ENCODE results near the gene LAMA2. TPM values are rescaled to one million over a fixed set of nuclear protein-coding genes. Genes with fewer than 3 reads are reported as not detected.

Gene LAMA2
- total and polyA plus RNA-seq, 2 of the 13 experiments (the other 11 are each of a cell fraction or from before 2014, with no cell fraction given) = 0.11 to 0.28 TPM

DNA sequence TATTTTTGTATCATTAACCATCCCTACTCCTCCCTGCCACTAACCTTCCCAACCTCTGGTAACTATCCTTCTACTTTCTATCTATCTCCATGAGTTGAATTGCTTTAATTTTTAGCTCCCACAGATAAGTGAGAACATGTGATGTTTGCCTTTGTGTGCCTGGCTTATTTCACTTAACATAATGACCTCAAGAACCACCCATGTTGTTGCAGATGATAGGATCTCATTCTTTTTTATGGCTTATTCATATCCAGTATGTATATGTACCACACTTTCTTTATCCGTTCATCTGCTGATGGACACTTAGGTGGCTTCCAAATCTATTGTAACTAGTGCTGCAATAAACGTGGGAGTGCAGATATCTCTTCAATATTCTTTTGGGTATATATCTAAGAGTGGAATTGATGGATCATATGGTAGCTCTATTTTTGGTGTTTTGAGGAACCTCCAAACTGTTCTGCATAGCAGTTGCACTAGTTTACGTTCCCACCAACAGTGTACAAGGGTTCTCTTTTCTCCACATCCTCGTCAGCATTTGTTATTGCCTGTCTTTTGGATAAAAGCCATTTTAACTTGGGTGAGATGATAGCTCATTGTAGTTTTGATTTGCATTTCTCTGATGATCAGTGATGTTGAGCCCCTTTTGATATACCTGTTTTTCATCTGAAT, 625.7 kb downstream of the LAMA2 start:
- no peak overlapping the region for H3K4me3 ChIP-seq (replicated peaks in 1 of 3; ENCODE audit: insufficient read depth in 1 of 3, low read depth in 2 of 3, low read length in 3 of 3)
- in situ Hi-C loops (cut with HindIII; ENCODE audit: extremely low pct_ligation_motif_present, low pct_unique_long_range_greater_than_20kb) (no loop called here), intact Hi-C loops (cut with micrococcal nuclease; ENCODE audit: unreplicated experiment) (no loop called here)
- H3K27me3 ChIP-seq (ENCODE audit: control insufficient read depth in 1 of 2, insufficient read depth in 2 of 2, low read length in 2 of 2) = no peaks in the 10 kb centered on the region
- no peak overlapping the region for H3K27ac ChIP-seq (ENCODE audit: extremely low read length, insufficient read depth, low read length)
- H3K4me1 ChIP-seq (ENCODE audit: insufficient read depth, low read length) = no peaks in the 10 kb centered on the region
- no peaks in the 10 kb centered on the region for H3K36me3 ChIP-seq (replicated peaks in 1 of 2; ENCODE audit: control insufficient read depth in 1 of 2, insufficient read depth in 2 of 2, low read length in 2 of 2)
- POLR2A ChIA-PET = no interaction called here
- H3K9me3 ChIP-seq (ENCODE audit: low read length) = no peaks in the 10 kb centered on the region
- DNase-seq (ENCODE audit: low spot score) (no peak), ATAC-seq (no peak), FAIRE-seq (no peak)
- H2AFZ ChIP-seq (ENCODE audit: low read length) = no peak overlapping the region
- H3K9ac ChIP-seq (ENCODE audit: insufficient read depth, low read depth, low read length) = no peak overlapping the region
- no peaks in the 10 kb centered on the region for H4K20me1 ChIP-seq (ENCODE audit: insufficient read depth, low read length)
- TF ChIP-seq ZNF652 (CRISPR knock-in tag; IDR thresholded peaks at IDR 0.05; ENCODE audit: borderline replicate concordance, low read depth) = no peak
- CTCF ChIA-PET (ENCODE audit: low intra/inter-chr PET ratio, low total read pairs) = no interaction called here
- H3K4me2 ChIP-seq (ENCODE audit: low read depth, low read length) = no peak overlapping the region
- BruUV-seq (replicated peaks) = no TSS peak
- WGBS (ENCODE audit: low lambda C conversion rate) = 66% methylated on average over 4 of the region's 4 CpGs
- no peaks in the 10 kb centered on the region for H3K79me2 ChIP-seq (ENCODE audit: insufficient read depth, low read length)

DNA sequence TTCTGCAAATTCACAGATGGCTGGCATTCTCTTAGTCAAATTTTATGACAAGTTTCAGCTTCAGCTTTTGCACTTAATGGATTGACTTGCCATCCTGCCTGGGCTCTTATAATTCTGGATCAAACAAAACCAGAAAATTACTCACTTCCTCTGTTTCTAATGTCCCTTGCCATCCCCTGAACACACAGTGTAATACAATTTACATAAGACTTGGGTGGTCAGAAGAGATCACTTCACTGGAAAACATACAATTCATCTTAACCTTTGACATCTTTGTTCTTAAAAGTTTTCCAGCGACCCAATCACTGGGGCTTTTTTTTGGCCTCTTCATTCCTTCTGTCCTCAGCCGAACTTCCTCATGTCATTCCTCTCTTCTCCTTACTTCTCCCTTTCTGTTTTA, 628.0 kb downstream of the LAMA2 start:
- Histone ChIP-seq H3K79me2 (ENCODE audit: insufficient read depth, low read length) (no peaks in the 10 kb centered on the region), H3K9me3 (ENCODE audit: low read length) (no peaks in the 10 kb centered on the region), H3K27me3 (ENCODE audit: control insufficient read depth in 1 of 2, insufficient read depth in 2 of 2, low read length in 2 of 2) (no peaks in the 10 kb centered on the region), H3K9ac (ENCODE audit: insufficient read depth, low read depth, low read length) (no peak overlapping the region), H2AFZ (ENCODE audit: low read length) (no peak overlapping the region), H3K27ac (ENCODE audit: extremely low read length, insufficient read depth, low read length) (no peak overlapping the region), H4K20me1 (ENCODE audit: insufficient read depth, low read length) (no peaks in the 10 kb centered on the region), H3K36me3 (replicated peaks in 1 of 2; ENCODE audit: control insufficient read depth in 1 of 2, insufficient read depth in 2 of 2, low read length in 2 of 2) (no peaks in the 10 kb centered on the region), H3K4me3 (replicated peaks in 1 of 3; ENCODE audit: insufficient read depth in 1 of 3, low read depth in 2 of 3, low read length in 3 of 3) (no peak overlapping the region), H3K4me1 (ENCODE audit: insufficient read depth, low read length) (no peaks in the 10 kb centered on the region), H3K4me2 (ENCODE audit: low read depth, low read length) (no peak overlapping the region)
- FAIRE-seq (no peak), ATAC-seq (no peak), DNase-seq (ENCODE audit: low spot score) (no peak)
- POLR2A ChIA-PET = no interaction called here
- no TSS peak for BruUV-seq (replicated peaks)
- CTCF ChIA-PET (ENCODE audit: low intra/inter-chr PET ratio, low total read pairs) = no interaction called here
- TF ChIP-seq ZNF780A (CRISPR knock-in tag; IDR thresholded peaks at IDR 0.05) (no peak), ZNF562 (CRISPR knock-in tag; IDR thresholded peaks at IDR 0.05; ENCODE audit: borderline replicate concordance) (no peak), LRRFIP1 (CRISPR knock-in tag; conservative IDR thresholded peaks at IDR 0.05) (no peak), SMARCE1 (IDR thresholded peaks at IDR 0.05; ENCODE audit: borderline replicate concordance) (no peak), NCOA5 (CRISPR knock-in tag; IDR thresholded peaks at IDR 0.05) (no peak), ZBTB33 (CRISPR knock-in tag; IDR thresholded peaks at IDR 0.05) (no peak), ZNF672 (CRISPR knock-in tag; IDR thresholded peaks at IDR 0.05) (no peak), ZNF441 (CRISPR knock-in tag; IDR thresholded peaks at IDR 0.05; ENCODE audit: borderline replicate concordance) (no peak), ZNF782 (CRISPR knock-in tag; IDR thresholded peaks at IDR 0.05; ENCODE audit: borderline replicate concordance) (no peak), CBX5 (CRISPR knock-in tag; IDR thresholded peaks at IDR 0.05; ENCODE audit: borderline replicate concordance) (no peak)
- intact Hi-C loops (cut with micrococcal nuclease; ENCODE audit: unreplicated experiment) (no loop called here), in situ Hi-C loops (cut with HindIII; ENCODE audit: extremely low pct_ligation_motif_present, low pct_unique_long_range_greater_than_20kb) (no loop called here)
- 74% methylated on average over 2 of the region's 2 CpGs for WGBS (ENCODE audit: low lambda C conversion rate)

Measured in HepG2 (cell line).